GM12801 (cell line): ENCODE results near the gene STRA6.

ENCODE experiments used
- TF ChIP-seq, protein P1 (sequence below): IDR thresholded peaks from one replicate; pipeline ENCODE4 v1.5.1; 2011; ENCODE audit warnings: control low read depth; ENCODE audit not compliant: insufficient read length; ENCODE audit errors: extremely low read depth

STRA6 gene

DNA sequence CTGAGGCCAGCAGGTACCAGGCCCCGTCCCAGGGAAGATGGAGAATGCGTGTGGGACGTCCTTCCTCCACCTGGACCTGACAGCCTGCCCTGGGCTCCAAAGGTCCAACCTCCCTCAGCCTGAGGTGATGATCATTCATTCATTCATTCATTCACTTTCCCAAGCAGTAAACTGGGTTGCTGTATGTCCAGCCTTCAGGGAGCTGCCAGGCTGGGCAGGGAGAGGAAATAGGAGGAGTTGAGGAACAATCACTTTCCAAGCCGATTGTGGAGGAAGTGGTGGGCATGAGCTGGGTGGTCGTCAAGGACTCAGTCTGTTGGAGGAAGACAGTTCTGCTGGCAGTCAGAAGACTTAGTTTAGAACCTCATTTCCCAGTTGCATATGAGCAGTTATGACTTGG, 23.3 kb upstream of the STRA6 start:
- TF ChIP-seq, protein P1, sequence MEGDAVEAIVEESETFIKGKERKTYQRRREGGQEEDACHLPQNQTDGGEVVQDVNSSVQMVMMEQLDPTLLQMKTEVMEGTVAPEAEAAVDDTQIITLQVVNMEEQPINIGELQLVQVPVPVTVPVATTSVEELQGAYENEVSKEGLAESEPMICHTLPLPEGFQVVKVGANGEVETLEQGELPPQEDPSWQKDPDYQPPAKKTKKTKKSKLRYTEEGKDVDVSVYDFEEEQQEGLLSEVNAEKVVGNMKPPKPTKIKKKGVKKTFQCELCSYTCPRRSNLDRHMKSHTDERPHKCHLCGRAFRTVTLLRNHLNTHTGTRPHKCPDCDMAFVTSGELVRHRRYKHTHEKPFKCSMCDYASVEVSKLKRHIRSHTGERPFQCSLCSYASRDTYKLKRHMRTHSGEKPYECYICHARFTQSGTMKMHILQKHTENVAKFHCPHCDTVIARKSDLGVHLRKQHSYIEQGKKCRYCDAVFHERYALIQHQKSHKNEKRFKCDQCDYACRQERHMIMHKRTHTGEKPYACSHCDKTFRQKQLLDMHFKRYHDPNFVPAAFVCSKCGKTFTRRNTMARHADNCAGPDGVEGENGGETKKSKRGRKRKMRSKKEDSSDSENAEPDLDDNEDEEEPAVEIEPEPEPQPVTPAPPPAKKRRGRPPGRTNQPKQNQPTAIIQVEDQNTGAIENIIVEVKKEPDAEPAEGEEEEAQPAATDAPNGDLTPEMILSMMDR = no peak

DNA sequence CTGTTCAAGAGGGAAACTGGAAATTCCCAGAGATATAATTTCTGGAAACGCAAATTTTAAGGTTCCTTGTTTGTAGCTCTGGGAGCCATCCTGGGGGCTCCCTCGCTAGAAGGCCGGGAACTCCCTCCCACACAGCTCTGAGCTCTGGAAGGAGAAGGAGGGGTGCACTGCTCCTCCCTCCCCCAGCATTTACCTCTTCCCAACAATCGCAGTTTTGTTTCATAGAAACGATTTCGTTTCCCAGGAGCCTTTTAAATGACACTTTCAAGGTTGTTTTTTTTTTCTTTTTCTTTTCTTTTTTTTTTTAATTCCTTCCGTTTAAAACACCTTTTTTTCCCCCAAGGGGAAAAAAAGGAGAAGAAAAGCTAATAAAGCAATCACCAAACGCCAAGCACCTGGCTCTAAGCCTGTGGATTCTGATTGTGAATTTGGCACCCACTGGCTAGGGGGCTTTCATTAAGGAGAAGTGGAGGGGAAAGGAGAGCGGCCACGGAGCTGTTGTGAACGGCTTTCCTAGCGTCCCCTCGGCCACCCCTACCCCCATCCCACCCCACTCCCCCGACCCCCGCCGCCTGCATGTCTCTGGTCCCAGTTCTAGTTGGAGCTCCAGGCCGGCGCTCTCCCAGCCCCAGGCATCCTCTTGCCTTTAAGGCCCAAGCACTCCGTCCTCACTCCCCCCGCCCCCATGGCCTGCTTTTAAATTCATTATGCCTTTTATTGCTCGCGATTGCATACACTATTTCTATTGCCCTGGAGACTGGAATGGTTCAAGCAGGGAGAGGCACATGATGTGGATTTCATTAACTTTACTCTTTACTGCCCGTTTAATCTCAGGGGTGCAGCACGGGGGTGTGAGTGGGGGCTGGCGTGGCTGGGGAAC, 19.9 kb upstream of the STRA6 start:
- TF ChIP-seq, protein P1 = no peak

DNA sequence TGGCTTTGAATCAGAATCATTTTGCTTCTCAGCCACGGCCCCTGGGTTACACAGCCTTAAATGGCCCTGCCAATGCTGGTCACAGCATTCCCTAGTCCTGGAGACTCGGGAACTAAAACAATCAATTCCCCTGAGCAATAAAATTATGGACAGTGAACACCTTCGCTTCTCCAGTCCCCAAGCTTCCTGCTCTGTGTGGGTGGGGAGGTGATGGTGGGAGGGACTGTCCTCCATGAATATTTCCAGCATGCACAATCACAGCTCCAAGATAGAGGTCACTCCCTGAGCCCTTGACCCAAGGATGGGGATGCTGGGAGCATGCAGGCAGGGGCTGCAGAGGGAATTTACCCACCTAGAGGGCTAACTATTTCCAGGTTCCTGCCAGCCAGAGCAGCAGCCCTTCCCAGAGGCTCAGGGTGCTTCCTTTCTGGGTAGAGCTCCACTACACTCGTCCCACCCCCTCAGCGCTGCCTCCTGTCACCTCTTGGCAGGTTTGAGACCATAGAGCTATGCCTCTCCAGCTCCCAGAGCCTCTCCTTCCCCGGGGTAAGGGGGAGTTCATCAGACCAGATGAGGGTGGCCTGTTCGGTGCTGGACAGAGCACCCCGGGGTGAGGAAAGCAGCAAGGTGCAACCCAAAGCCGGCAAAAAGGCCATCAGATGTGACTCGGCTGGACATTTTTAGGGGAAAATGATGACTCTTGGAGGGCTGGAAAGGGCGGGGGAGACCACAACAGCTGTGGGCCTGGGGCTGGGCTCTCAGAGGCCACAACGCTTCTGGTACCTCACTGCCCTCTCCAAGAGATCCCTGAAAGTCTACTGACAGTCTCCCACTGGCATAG, 19.0 kb upstream of the STRA6 start:
- TF ChIP-seq, protein P1 = no peak

DNA sequence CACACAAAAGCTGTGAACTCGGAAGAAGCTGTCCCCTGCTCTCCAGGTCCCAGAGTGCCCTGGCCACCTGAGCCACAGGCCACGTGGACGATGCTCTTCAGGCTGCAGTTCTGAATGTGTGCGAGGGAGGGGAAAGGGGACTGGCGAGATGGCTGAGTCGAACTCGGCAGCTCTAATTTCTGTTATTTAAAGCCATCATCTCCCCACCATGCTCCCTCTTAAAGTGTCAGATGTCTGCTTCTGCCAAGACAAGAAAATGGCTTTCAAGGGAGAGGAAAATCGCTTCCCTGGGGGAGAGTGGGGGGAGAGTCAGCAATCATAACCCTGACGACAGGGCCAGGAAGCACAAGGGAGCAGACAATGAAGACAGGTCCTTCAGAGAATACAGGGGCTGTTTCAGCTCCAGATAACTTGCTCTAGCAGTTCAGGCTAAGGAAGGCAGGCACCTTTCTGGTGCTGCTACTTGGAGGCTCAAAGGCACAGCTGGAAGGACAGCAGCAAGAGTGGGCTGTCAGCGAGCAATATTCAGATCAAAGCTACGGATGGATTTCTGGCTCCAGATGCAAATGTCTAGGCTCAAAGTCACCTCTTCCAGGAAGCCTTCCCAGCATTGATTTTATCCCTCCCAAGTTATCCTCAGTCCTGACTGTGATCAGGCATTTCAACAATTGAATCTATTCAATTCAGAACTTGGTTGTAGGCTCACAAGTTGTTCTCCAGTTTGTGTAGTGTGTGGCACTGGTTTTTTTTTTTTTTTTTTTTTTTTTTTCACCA, 18.1 kb upstream of the STRA6 start:
- TF ChIP-seq, protein P1 = no peak

DNA sequence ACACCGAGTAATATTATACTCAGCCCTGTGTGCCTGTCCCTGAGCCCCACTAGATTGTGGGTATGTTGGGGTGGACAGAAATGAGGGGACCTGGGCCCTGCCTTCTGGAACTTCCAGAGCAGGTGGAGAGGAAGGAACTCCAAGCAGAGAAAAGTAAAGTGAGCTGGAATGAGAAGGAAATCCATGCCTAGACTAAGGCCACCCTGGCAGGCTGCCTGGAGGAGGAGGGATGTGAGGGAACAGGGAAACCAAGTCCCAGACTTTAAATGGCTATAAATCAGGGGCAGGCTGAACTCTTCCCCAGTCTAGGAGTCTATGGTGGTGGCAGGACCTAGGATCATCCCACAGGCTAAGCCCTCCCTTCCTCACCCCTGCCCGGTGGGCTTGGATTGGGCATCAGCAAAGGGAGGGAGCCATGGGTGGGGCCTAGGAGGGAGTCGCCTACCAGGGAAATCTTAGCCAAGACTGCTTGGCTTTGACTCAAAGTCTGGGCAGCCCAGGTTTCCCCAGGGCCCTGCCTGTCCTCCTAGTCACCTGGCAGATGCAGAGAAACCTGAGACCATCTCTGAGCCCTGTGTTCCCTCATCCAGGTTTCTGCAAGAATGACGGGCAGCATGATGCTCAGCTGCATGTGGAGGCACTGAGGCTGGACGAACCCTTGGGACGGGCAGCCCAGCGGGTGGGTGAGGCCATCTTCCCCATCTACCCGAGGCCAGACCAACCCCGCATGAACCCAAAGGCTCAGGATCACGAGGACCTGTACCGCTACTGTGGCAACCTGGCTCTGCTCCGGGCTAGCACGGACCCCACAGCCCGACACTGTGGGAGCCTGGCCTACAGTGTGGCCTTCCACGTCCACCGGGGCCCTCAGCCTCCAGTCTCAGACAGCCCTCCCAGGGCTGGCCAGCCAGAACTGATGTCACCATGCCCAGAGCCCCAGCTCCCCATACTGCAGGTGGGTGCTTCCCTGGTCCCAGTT, 15.6 kb upstream of the STRA6 start:
- TF ChIP-seq, protein P1 = no peak

DNA sequence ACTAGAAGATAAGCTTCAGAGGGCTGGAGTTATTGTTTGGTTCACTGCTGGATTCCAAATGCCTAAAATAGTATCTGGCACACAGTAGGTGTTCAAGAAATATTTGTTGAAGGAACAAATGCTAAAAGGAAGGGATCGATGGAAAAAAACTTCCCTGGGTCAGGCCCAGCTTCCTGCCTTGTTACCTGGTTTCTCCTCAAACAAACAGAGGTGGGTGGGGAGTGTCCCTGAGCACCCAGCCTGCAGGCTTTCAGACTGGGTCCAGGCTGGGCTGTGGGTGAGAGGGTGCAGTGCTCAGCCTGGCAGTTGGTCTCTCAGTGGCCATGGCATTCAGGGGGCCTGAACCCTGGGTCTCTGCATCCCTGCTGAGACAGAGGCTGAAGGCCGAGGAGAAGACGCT, 14.4 kb upstream of the STRA6 start:
- TF ChIP-seq, protein P1 = no peak
